Peyer's patch (tissue), 4 donors: ENCODE measurements around the gene HEPHL1. TPM values are rescaled to one million over a fixed set of nuclear protein-coding genes. Genes with fewer than 3 reads are reported as not detected.

Experiments used
- DNase-seq, 3 donors: peaks; one replicate each; pipeline ENCODE4 v3.0.0-alpha.2; 2017 to 2019
- H3K27ac ChIP-seq, 4 donors: fragments of 200-600 bp; sonication (generic); one replicate each; pipeline ENCODE4 v1.5.1; 2016 to 2019
- H3K27me3 ChIP-seq, 2 donors: fragments of 200-600 bp; sonication (generic); one replicate each; pipeline ENCODE4 v1.5.1; 2019
- H3K36me3 ChIP-seq, 3 donors: fragments of 200-600 bp; sonication (generic); one replicate each; pipeline ENCODE4 v1.5.1; 2016 to 2019
- H3K4me1 ChIP-seq, 4 donors: fragments of 200-600 bp; sonication (generic); one replicate each; pipeline ENCODE4 v1.5.1; 2016 to 2019
- H3K4me3 ChIP-seq, 4 donors: fragments of 200-600 bp; sonication (generic); 1 replicate in 3 of 4; 2 replicates in 1 of 4; pipeline ENCODE4 v1.5.1; 2016 to 2019; ENCODE audit warnings: mild to moderate bottlenecking in 1 of 4
- H3K9me3 ChIP-seq, 4 donors: fragments of 200-600 bp; sonication (generic); one replicate each; pipeline ENCODE4 v1.5.1; 2016 to 2019; ENCODE audit warnings: mild to moderate bottlenecking in 1 of 4
- CTCF ChIP-seq, 6 experiments: fragments of 450-650 bp in 4 of 6; fragments of 200-600 bp in 2 of 6; sonication (generic) in 1 of 6; IDR thresholded peaks; one replicate each; pipeline ENCODE4 v1.5.1; 2017 to 2019; ENCODE audit warnings: antibody characterized with exemption in 6 of 6, mild to moderate bottlenecking in 3 of 6, moderate library complexity in 1 of 6
- POLR2A ChIP-seq, 2 donors: fragments of 450-650 bp; IDR thresholded peaks; one replicate each; pipeline ENCODE4 v1.5.1; 2017; ENCODE audit warnings: antibody characterized with exemption in 2 of 2, mild to moderate bottlenecking in 2 of 2, moderate library complexity in 2 of 2
- total RNA-seq, 4 donors: library from RNA; depleted of rRNA; stranded (reverse); fragments of >200 nt; gene quantifications; one replicate each; pipeline ENCODE4 v1.1.0, GENCODE V29; 2016

HEPHL1 gene
- total RNA-seq, 4 donors from 2014 or later = not detected

GRCh38 chr11:94049351-94049750 is 28.2 kb downstream of the HEPHL1 start:
- no peaks in the 10 kb centered on the region for H3K36me3 ChIP-seq
- H3K4me3 ChIP-seq = no peak overlapping the region
- H3K27ac ChIP-seq = no peak overlapping the region
- H3K27me3 ChIP-seq = no peaks in the 10 kb centered on the region
- DNase-seq = no peak
- TF ChIP-seq POLR2A (IDR thresholded peaks at IDR 0.05) (no peak), CTCF (IDR thresholded peaks at IDR 0.05) (no peak)
- no peaks in the 10 kb centered on the region for H3K4me1 ChIP-seq
- H3K9me3 ChIP-seq = no peaks in the 10 kb centered on the region

DNA sequence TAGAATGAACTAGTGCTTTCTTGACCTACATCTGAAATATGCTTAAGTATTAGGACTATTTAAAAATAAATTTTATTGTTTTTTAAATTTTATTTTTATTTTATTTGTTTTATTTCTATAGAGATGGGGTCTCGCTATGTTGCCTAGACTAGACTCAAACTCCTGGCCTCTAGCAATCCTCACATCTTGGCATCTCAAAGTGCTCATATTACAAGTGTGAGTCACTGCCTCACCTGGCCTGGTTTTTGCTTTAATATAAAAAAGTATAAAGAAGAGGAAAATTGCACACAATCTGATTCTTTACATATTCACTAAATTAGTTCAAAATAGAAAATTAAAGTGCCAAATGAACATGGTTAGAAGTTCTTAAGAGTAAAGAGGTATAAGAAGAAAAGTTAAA is 37.5 kb downstream of the HEPHL1 start:
- H3K27ac ChIP-seq = no peak overlapping the region
- TF ChIP-seq POLR2A (IDR thresholded peaks at IDR 0.05) (no peak), CTCF (IDR thresholded peaks at IDR 0.05) (no peak)
- H3K36me3 ChIP-seq = no peaks in the 10 kb centered on the region
- H3K4me1 ChIP-seq = no peaks in the 10 kb centered on the region
- no peak for DNase-seq
- peaks cover 0 to 4% of the 10 kb centered on the region in 2 donors for H3K27me3 ChIP-seq
- H3K9me3 ChIP-seq = no peaks in the 10 kb centered on the region
- H3K4me3 ChIP-seq = no peak overlapping the region

GRCh38 chr11:94059065-94059464 is 37.9 kb downstream of the HEPHL1 start:
- no peaks in the 10 kb centered on the region for H3K4me1 ChIP-seq
- H3K27me3 ChIP-seq = peaks cover 0 to 4% of the 10 kb centered on the region in 2 donors
- no peak for DNase-seq
- no peaks in the 10 kb centered on the region for H3K36me3 ChIP-seq
- H3K4me3 ChIP-seq = no peak overlapping the region
- TF ChIP-seq POLR2A (IDR thresholded peaks at IDR 0.05) = no peak
- TF ChIP-seq CTCF (IDR thresholded peaks at IDR 0.05) = no peak
- H3K27ac ChIP-seq = no peak overlapping the region
- H3K9me3 ChIP-seq = no peaks in the 10 kb centered on the region

GRCh38 chr11:94060401-94060800 is 39.2 kb downstream of the HEPHL1 start:
- Histone ChIP-seq H3K4me1 (no peaks in the 10 kb centered on the region), H3K9me3 (no peaks in the 10 kb centered on the region), H3K4me3 (no peak overlapping the region), H3K27ac (no peak overlapping the region), H3K36me3 (no peaks in the 10 kb centered on the region), H3K27me3 (peaks cover 0 to 4% of the 10 kb centered on the region in 2 donors)
- no peak for DNase-seq
- TF ChIP-seq CTCF (IDR thresholded peaks at IDR 0.05) = no peak
- no peak for TF ChIP-seq POLR2A (IDR thresholded peaks at IDR 0.05)

DNA sequence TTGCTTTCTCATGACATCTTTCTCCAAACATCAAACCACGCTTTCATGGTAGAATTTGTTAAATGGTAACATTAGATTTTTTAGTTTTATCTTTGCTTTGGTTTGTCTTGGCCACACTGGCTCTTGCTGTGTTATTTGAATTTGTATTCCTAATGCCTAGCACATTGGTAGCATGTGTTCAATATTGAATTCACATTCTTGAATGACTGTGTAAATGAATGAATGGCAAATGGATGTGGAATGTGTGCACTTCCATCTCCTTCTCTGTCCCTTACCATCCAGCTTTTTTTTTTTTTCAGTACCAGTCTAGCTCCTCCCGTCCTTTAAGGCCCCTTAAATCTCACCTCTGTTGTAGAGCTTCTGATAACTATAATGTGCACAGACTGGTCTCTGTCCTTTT is 41.2 kb downstream of the HEPHL1 start:
- TF ChIP-seq CTCF (IDR thresholded peaks at IDR 0.05) (no peak), POLR2A (IDR thresholded peaks at IDR 0.05) (no peak)
- DNase-seq = no peak
- no peaks in the 10 kb centered on the region for H3K4me1 ChIP-seq
- no peak overlapping the region for H3K4me3 ChIP-seq
- H3K27ac ChIP-seq = no peak overlapping the region
- H3K36me3 ChIP-seq = no peaks in the 10 kb centered on the region
- no peaks in the 10 kb centered on the region for H3K9me3 ChIP-seq
- no peaks in the 10 kb centered on the region for H3K27me3 ChIP-seq

DNA sequence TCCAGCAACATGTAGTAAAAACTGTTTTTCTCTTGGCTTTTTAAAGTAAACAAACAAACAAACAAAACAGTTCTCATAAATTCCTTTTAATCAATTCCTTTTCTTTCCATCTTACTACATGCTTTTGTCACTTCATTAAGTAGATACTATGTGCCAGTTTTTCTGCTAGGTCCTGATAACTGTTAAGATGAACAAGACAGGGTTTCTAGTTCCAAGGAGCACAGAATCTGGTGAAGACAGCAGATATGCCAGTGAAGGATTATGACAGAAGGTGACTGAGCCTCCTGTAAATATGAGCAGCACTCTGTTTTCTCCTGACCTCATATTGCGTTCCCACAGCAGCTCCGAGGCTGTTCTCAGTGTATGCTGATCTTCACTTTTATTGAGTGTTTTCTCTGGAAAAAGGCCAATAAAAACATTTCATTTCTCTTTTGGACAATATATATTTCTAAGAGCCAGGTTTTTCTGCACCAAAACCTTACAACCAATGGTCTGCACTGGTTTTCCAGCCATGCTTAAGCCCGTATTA is 45.8 kb downstream of the HEPHL1 start:
- Histone ChIP-seq H3K4me1 (no peaks in the 10 kb centered on the region), H3K36me3 (no peaks in the 10 kb centered on the region), H3K9me3 (no peaks in the 10 kb centered on the region), H3K27me3 (no peaks in the 10 kb centered on the region), H3K4me3 (no peak overlapping the region), H3K27ac (no peak overlapping the region)
- no peak for TF ChIP-seq CTCF (IDR thresholded peaks at IDR 0.05)
- DNase-seq = no peak
